ENCODE measurements around the gene EIF4G3. TPM values are rescaled to one million over a fixed set of nuclear protein-coding genes. Genes with fewer than 3 reads are reported as not detected.

The EIF4G3 gene
- total and polyA plus RNA-seq, 7 donors = 11.3 to 58.1 (median 39.5) TPM

DNA sequence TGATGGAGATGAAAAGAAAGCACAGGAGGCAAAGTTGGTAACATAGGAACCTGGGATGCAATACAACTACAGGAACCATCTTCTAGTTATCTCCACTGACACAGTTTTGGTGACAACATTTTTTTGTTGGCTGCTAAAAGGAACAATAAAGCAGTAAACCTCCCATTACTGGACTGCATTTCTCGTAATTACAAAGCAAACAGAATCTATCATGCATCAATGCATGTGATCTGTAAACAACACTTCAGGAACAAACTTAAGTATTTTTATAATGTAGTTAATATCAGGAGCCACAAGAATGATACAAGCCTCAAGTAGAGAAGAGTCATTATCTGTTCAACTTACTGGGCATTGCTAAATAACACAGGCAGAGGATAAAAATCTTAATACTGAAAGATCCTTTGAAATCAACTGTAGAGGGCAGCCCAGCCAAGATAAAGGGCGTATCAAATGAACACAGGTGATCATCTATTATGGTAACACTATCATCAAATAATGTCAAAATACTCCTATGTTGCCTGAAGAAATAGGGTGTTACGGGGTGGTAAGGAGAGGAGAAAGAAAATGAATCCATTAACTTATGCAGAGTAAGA, 193.3 kb downstream of the EIF4G3 start:
- peaks cover 0 to 5% of the 10 kb centered on the region in 2 donors for H3K36me3 ChIP-seq (ENCODE audit: insufficient read depth in 1 of 2, low read depth in 1 of 2)
- H3K9me3 ChIP-seq = no peaks in the 10 kb centered on the region
- no peak overlapping the region for H3K4me3 ChIP-seq
- TF ChIP-seq, protein P1, sequence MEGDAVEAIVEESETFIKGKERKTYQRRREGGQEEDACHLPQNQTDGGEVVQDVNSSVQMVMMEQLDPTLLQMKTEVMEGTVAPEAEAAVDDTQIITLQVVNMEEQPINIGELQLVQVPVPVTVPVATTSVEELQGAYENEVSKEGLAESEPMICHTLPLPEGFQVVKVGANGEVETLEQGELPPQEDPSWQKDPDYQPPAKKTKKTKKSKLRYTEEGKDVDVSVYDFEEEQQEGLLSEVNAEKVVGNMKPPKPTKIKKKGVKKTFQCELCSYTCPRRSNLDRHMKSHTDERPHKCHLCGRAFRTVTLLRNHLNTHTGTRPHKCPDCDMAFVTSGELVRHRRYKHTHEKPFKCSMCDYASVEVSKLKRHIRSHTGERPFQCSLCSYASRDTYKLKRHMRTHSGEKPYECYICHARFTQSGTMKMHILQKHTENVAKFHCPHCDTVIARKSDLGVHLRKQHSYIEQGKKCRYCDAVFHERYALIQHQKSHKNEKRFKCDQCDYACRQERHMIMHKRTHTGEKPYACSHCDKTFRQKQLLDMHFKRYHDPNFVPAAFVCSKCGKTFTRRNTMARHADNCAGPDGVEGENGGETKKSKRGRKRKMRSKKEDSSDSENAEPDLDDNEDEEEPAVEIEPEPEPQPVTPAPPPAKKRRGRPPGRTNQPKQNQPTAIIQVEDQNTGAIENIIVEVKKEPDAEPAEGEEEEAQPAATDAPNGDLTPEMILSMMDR (IDR thresholded peaks at IDR 0.05) = peak; percentile 12
- DNase-seq (no peak), ATAC-seq (peak in 2 of 4 donors; percentile 49 to 54)
- H3K4me1 ChIP-seq = peaks cover 31% of the 10 kb centered on the region
- 88 to 94% (median 90%) methylated on average over 3 of the region's 3 CpGs for WGBS, 3 donors
- H3K27me3 ChIP-seq (ENCODE audit: insufficient read depth in 3 of 3, low read length in 2 of 3) = no peaks in the 10 kb centered on the region
- no peak overlapping the region for H3K27ac ChIP-seq
- intact Hi-C loops (cut with DNase I) = loop anchor here in 1 of 2 donors (5.0 to 10.0 kb wide), 2 partner anchors 209 to 289 kb away; no protein-coding TSS in a partner anchor

DNA sequence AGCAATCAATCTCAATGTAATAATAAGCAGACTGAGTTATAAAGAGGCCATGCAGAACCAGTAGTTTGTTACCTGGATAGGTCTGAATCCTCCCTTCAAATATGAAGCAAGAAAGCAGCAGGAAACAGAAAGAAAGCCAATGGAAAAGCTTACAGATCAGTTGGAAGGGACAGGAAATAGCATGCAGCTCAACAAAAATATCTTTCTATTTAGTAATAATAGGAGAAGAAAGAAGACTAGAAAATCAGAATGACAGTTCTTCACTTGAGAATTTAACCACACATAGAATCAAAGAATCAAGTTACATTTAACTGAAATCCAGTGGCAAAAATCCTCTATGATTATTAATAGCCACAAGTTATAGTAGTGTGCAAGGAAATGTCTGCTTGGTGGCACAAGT, 194.4 kb downstream of the EIF4G3 start:
- TF ChIP-seq, protein P1 (IDR thresholded peaks at IDR 0.05) = no peak
- ATAC-seq (no peak), DNase-seq (no peak)
- Histone ChIP-seq H3K9me3 (no peaks in the 10 kb centered on the region), H3K27ac (no peak overlapping the region), H3K27me3 (ENCODE audit: insufficient read depth in 3 of 3, low read length in 2 of 3) (no peaks in the 10 kb centered on the region), H3K4me3 (no peak overlapping the region), H3K36me3 (ENCODE audit: insufficient read depth in 1 of 2, low read depth in 1 of 2) (peaks cover 0 to 5% of the 10 kb centered on the region in 2 donors), H3K4me1 (peaks cover 22% of the 10 kb centered on the region)
- intact Hi-C loops (cut with DNase I) = loop anchor here in 1 of 2 donors (5.0 to 10.0 kb wide), 2 partner anchors 210 to 288 kb away; no protein-coding TSS in a partner anchor

DNA sequence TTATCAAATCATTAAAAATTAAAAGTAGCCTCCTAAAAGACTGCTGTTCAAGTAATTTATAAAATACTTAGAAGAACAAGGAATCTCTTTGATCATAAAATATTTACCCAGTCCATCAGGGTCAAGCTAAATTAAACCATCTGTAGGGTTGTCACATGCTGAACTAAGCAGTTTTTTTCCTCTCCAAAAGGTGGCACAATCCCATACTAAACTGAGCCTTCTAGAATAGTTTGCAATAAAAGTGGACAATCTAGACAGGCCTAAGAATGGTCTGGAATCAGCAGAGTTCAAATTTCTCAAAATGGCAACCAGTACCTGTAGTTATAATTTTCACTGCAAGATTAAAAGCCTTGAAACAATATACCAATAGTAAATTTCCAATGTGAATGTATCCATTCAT, 194.8 kb downstream of the EIF4G3 start:
- Histone ChIP-seq H3K36me3 (ENCODE audit: insufficient read depth in 1 of 2, low read depth in 1 of 2) (peaks cover 0 to 5% of the 10 kb centered on the region in 2 donors), H3K27me3 (ENCODE audit: insufficient read depth in 3 of 3, low read length in 2 of 3) (no peaks in the 10 kb centered on the region), H3K4me3 (no peak overlapping the region), H3K9me3 (no peaks in the 10 kb centered on the region), H3K27ac (no peak overlapping the region), H3K4me1 (peaks cover 18% of the 10 kb centered on the region)
- intact Hi-C loops (cut with DNase I) = loop anchor here in 1 of 2 donors (5.0 to 10.0 kb wide), 2 partner anchors 210 to 287 kb away; no protein-coding TSS in a partner anchor
- ATAC-seq (no peak), DNase-seq (no peak)
- TF ChIP-seq, protein P1 (IDR thresholded peaks at IDR 0.05) = no peak

DNA sequence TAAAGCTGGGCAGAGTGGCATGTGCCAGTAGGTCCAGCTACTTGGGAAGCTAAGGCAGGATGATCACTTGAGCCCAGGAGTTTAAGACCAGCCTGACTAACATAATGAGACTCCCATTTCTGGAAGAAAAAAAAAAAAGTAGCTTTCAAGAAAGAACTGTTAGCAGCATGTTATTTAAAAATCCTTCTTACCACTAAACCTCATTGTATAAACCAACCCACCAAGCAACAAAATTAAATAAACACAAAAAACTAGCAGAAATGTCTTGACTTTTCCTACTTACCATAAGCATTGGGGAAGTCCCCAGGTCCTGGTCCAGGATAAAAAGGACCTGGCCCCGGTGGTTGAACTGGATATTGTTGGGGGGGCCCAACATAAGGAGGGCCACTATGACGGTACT, 196.6 kb downstream of the EIF4G3 start:
- no peak for ATAC-seq
- 94 to 98% (median 95%) methylated on average over 2 of the region's 2 CpGs for WGBS, 3 donors

More for the DNA sequence above, 196.6 kb downstream of the EIF4G3 start:
- Histone ChIP-seq H3K27ac (no peak overlapping the region), H3K36me3 (ENCODE audit: insufficient read depth in 1 of 2, low read depth in 1 of 2) (peaks cover 0 to 5% of the 10 kb centered on the region in 2 donors), H3K9me3 (no peaks in the 10 kb centered on the region), H3K4me1 (peaks cover 18% of the 10 kb centered on the region), H3K27me3 (ENCODE audit: insufficient read depth in 3 of 3, low read length in 2 of 3) (no peaks in the 10 kb centered on the region), H3K4me3 (no peak overlapping the region)
- TF ChIP-seq, protein P1 (IDR thresholded peaks at IDR 0.05) = no peak
- intact Hi-C loops (cut with DNase I) = loop anchor here in 1 of 2 donors (5.0 to 10.0 kb wide), 2 partner anchors 212 to 285 kb away; no protein-coding TSS in a partner anchor
- no peak for DNase-seq
